GM12874 (cell line): ENCODE measurements around the gene OR8G1.

Source experiments
- TF ChIP-seq, protein P1 (sequence below): IDR thresholded peaks from 2 replicates; pipeline ENCODE4 v1.5.1; 2011; ENCODE audit warnings: low read depth, mild to moderate bottlenecking, control low read depth, low read length, moderate library complexity; ENCODE audit not compliant: insufficient read depth

The OR8G1 gene

GRCh38 chr11:124214027-124214426 lies 26.9 kb upstream of the OR8G1 start:
- TF ChIP-seq, protein P1, sequence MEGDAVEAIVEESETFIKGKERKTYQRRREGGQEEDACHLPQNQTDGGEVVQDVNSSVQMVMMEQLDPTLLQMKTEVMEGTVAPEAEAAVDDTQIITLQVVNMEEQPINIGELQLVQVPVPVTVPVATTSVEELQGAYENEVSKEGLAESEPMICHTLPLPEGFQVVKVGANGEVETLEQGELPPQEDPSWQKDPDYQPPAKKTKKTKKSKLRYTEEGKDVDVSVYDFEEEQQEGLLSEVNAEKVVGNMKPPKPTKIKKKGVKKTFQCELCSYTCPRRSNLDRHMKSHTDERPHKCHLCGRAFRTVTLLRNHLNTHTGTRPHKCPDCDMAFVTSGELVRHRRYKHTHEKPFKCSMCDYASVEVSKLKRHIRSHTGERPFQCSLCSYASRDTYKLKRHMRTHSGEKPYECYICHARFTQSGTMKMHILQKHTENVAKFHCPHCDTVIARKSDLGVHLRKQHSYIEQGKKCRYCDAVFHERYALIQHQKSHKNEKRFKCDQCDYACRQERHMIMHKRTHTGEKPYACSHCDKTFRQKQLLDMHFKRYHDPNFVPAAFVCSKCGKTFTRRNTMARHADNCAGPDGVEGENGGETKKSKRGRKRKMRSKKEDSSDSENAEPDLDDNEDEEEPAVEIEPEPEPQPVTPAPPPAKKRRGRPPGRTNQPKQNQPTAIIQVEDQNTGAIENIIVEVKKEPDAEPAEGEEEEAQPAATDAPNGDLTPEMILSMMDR: no peak

- TF ChIP-seq, protein P1: no peak
These were observed 21.8 kb upstream of the OR8G1 start for GRCh38 chr11:124219126-124219525.

DNA sequence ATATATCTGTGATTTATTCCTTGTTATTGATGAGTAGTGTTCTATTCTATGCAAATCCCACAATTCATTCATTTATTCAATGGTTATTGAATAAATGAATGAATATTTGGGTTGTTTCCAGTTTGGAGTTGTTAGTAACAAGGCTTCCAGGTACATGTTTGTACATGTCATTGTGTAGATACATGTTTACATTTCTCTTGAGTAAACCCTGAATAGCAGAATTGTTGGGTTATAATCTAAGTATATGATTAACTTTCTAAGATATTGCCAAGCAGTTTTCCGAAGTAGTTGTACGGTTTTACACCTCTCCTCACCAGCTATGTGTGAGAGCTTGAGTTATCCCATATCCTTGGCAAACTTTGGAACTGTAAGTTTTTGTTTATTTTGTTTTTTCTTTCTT lies 18.5 kb upstream of the OR8G1 start:
- TF ChIP-seq, protein P1: no peak

GRCh38 chr11:124225471-124225870 lies 15.4 kb upstream of the OR8G1 start:
- TF ChIP-seq, protein P1: no peak

- TF ChIP-seq, protein P1: no peak
These were observed 7.5 kb upstream of the OR8G1 start for GRCh38 chr11:124233376-124233775.

GRCh38 chr11:124238512-124238911 lies 2.4 kb upstream of the OR8G1 start:
- TF ChIP-seq, protein P1: no peak

DNA sequence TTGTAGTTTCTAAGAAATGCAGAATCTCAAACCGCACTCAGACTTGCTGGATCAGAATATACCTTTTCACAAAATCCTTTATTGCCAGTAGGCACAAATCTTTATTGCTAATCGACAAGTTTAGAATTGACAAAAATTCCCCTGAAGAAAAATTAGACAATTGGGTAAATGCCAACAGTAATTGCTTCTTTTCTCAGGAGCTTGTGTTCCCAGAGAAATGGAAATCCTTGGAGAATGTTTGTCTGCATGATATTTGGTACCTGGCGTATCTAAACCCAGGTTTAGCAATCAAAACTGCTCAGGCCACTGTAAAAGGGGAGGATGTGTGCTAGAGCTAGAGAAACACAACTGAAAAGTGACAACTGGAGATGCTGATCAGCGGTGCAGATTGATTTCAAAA lies 15.2 kb downstream of the OR8G1 start, which contains the start of gene OR8G5:
TSS of gene OR8G5 (plus strand) at position 301 of the 400 bp plus-strand sequence. CDS start 8,556 bp downstream, outside the sequence.
- TF ChIP-seq, protein P1: no peak

DNA sequence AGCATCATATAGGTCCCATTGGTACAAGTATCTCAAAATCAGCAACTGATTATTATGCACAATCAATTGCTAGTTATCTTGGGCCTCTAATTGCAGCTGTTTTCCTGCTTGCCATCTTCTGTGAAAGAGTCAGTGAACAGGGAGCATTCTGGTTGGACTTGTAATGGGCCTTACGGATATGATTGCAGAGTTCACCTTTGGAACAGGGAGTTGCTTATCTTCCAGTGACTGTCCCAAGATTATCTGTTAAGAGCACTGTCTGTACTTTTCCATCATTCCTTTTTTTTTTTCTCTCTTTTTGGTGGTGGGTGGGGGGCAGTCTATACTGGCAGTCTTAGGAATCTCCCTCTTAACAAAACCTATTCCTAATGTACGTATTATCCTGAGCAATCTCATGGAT lies 33.1 kb downstream of the OR8G1 start:
- TF ChIP-seq, protein P1: no peak
